Measurements from ENCODE around the gene ECT2.

GRCh38 chr3:172750069-172750367 lies 508 bp upstream of the ECT2 start:
- TF ChIP-seq, protein P1, sequence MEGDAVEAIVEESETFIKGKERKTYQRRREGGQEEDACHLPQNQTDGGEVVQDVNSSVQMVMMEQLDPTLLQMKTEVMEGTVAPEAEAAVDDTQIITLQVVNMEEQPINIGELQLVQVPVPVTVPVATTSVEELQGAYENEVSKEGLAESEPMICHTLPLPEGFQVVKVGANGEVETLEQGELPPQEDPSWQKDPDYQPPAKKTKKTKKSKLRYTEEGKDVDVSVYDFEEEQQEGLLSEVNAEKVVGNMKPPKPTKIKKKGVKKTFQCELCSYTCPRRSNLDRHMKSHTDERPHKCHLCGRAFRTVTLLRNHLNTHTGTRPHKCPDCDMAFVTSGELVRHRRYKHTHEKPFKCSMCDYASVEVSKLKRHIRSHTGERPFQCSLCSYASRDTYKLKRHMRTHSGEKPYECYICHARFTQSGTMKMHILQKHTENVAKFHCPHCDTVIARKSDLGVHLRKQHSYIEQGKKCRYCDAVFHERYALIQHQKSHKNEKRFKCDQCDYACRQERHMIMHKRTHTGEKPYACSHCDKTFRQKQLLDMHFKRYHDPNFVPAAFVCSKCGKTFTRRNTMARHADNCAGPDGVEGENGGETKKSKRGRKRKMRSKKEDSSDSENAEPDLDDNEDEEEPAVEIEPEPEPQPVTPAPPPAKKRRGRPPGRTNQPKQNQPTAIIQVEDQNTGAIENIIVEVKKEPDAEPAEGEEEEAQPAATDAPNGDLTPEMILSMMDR (IDR thresholded peaks at IDR 0.05): no peak
- TF ChIP-seq POLR2A (IDR thresholded peaks at IDR 0.05): no peak
- no peak for TF ChIP-seq EP300 (IDR thresholded peaks at IDR 0.05)
- no peak for TF ChIP-seq POLR2AphosphoS5 (IDR thresholded peaks at IDR 0.05)
